ES-I3 (cell line): Measurements from ENCODE around the gene ST6GALNAC1.

ENCODE experiments used
- H3K36me3 ChIP-seq: 2 replicates; pipeline ENCODE4 v1.6.1; 2013; ENCODE audit warnings: mild to moderate bottlenecking, low read length, control low read depth, moderate library complexity; ENCODE audit not compliant: insufficient read depth
- H3K4me1 ChIP-seq: 2 replicates; pipeline ENCODE4 v1.6.1; 2013; ENCODE audit warnings: mild to moderate bottlenecking, control low read depth, low read length; ENCODE audit not compliant: insufficient read depth
- H3K9ac ChIP-seq: 2 replicates; pipeline ENCODE4 v1.6.1; 2013; ENCODE audit warnings: low read depth, mild to moderate bottlenecking, low read length, moderate library complexity
- H3K9me3 ChIP-seq: 2 replicates; pipeline ENCODE4 v1.6.1; 2013; ENCODE audit warnings: mild to moderate bottlenecking, low read length, moderate library complexity; ENCODE audit not compliant: control insufficient read depth, insufficient read depth

Gene ST6GALNAC1

GRCh38 chr17:76577876-76578275 lies 65.7 kb downstream of the ST6GALNAC1 start:
- Histone ChIP-seq H3K9ac (no peak overlapping the region), H3K9me3 (no peaks in the 10 kb centered on the region), H3K36me3 (no peaks in the 10 kb centered on the region), H3K4me1 (peaks cover 14% of the 10 kb centered on the region)

GRCh38 chr17:76576189-76576588 lies 67.4 kb downstream of the ST6GALNAC1 start:
- no peaks in the 10 kb centered on the region for H3K9me3 ChIP-seq
- no peaks in the 10 kb centered on the region for H3K36me3 ChIP-seq
- H3K4me1 ChIP-seq = peaks cover 5% of the 10 kb centered on the region
- no peak overlapping the region for H3K9ac ChIP-seq

- Histone ChIP-seq H3K4me1 (no peaks in the 10 kb centered on the region; the same call in 1 of the 2 replicates), H3K9me3 (no peaks in the 10 kb centered on the region), H3K9ac (no peak overlapping the region), H3K36me3 (no peaks in the 10 kb centered on the region)
Measured at GRCh38 chr17:76575570-76575969, 68.0 kb downstream of the ST6GALNAC1 start.
